NCI-H128 (cell line): ENCODE results near the gene ANKRD6.

ENCODE experiments used
- DNase-seq: peaks from one replicate; lab custom pipeline; 2025; ENCODE audit not compliant: unreplicated experiment; lab: John Stamatoyannopoulos, UW

Gene ANKRD6

GRCh38 chr6:89464295-89464694 is 31.3 kb downstream of the ANKRD6 start:
- DNase-seq: no peak

GRCh38 chr6:89467437-89467836 is 34.5 kb downstream of the ANKRD6 start:
- DNase-seq: no peak

- no peak for DNase-seq
These were observed 36.0 kb downstream of the ANKRD6 start for GRCh38 chr6:89468998-89469397.

GRCh38 chr6:89471287-89471867 is 38.4 kb downstream of the ANKRD6 start:
- DNase-seq: no peak

- DNase-seq: no peak
These were observed 42.1 kb downstream of the ANKRD6 start for GRCh38 chr6:89475101-89475500.

- no peak for DNase-seq
These were observed 42.7 kb downstream of the ANKRD6 start for GRCh38 chr6:89475634-89476033.

GRCh38 chr6:89479897-89480296 is 46.9 kb downstream of the ANKRD6 start:
- DNase-seq: no peak

- no peak for DNase-seq
These were observed 48.7 kb downstream of the ANKRD6 start for GRCh38 chr6:89481695-89482094.

GRCh38 chr6:89482126-89482525 is 49.2 kb downstream of the ANKRD6 start:
- DNase-seq: no peak

GRCh38 chr6:89483111-89483720 is 50.3 kb downstream of the ANKRD6 start:
- DNase-seq: no peak

- DNase-seq: no peak
These were observed 52.4 kb downstream of the ANKRD6 start for GRCh38 chr6:89485320-89485719.

GRCh38 chr6:89487864-89488263 is 54.9 kb downstream of the ANKRD6 start:
- DNase-seq: no peak

- no peak for DNase-seq
These were observed 55.5 kb downstream of the ANKRD6 start for GRCh38 chr6:89488438-89488837.

- DNase-seq: no peak
These were observed 56.1 kb downstream of the ANKRD6 start for GRCh38 chr6:89489078-89489477.

GRCh38 chr6:89492025-89492640 is 59.2 kb downstream of the ANKRD6 start:
- peak; percentile 54 for DNase-seq

- no peak for DNase-seq
These were observed 61.3 kb downstream of the ANKRD6 start for GRCh38 chr6:89494131-89494793.

GRCh38 chr6:89495961-89496535 is 63.1 kb downstream of the ANKRD6 start:
- DNase-seq: no peak

- no peak for DNase-seq
These were observed 67.7 kb downstream of the ANKRD6 start for GRCh38 chr6:89500611-89501010.

GRCh38 chr6:89501222-89501621 is 68.3 kb downstream of the ANKRD6 start:
- DNase-seq: no peak

GRCh38 chr6:89501753-89502152 is 68.8 kb downstream of the ANKRD6 start:
- DNase-seq: no peak

- DNase-seq: no peak
These were observed 70.7 kb downstream of the ANKRD6 start for GRCh38 chr6:89503641-89504040.

- DNase-seq: no peak
These were observed 72.9 kb downstream of the ANKRD6 start for GRCh38 chr6:89505847-89506246.
